Measurements from ENCODE around the gene UBR1. TPM values are rescaled to one million over a fixed set of nuclear protein-coding genes. Genes with fewer than 3 reads are reported as not detected.
"Not testable (repeated sequence)": the region's sequence is repeated elsewhere in the genome, so short reads cannot be mapped to it uniquely, and the experiment has no call there.

UBR1 gene
- total and polyA plus RNA-seq, 2 experiments from 2014 or later = 16.2 to 26.0 TPM

DNA sequence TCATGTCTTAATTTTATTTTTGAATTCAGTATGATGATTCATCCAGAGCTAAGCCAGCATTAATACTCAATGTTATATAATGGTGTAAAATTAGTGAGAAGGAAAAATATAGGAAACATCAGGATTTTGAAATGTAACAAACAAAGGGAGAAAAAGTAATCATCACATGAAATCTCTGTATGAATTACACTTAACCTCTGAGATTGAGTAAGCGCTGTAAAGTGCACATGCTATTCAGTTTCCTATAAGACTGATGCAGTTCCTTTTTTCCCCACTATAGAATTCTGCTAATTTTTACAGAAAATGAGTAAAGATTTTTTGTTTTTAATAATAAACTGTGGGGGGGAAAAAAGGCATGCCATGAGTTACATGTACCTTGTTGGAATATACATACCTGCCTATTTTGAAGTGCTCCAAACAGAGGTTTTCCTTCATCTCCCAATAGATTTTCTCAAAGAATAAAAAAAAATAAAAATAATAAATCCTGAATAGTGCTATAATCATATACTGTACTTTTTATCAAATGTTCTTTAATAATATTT lies 121.3 kb downstream of the UBR1 start:
- no peaks in the 10 kb centered on the region for H3K79me2 ChIP-seq (ENCODE audit: insufficient read depth)
- H3K9me3 ChIP-seq (ENCODE audit: low read depth) = no peaks in the 10 kb centered on the region
- H3K9me2 ChIP-seq (ENCODE audit: insufficient read depth) = no peaks in the 10 kb centered on the region
- no peak overlapping the region for H3K27ac ChIP-seq
- no peaks in the 10 kb centered on the region for H3K27me3 ChIP-seq (replicated peaks; ENCODE audit: insufficient read depth)
- in situ Hi-C loops (cut with MboI) = no loop called here
- H4K20me1 ChIP-seq (ENCODE audit: insufficient read depth) = no peaks in the 10 kb centered on the region
- WGBS, 2 experiments (ENCODE audit: low coverage in 1 of 2, low lambda C conversion rate in 2 of 2, missing lambda C conversion rate in 2 of 2) = 100% methylated on average over 1 of the region's 1 CpG
- no peak overlapping the region for H3K4me2 ChIP-seq (ENCODE audit: unreplicated experiment)
- peaks cover 31% of the 10 kb centered on the region for H3K36me3 ChIP-seq (ENCODE audit: low read depth)
- no peak overlapping the region for H3K4me3 ChIP-seq
- no peaks in the 10 kb centered on the region for H3K4me1 ChIP-seq (ENCODE audit: insufficient read depth)
- TF ChIP-seq EZH2 (IDR thresholded peaks at IDR 0.05; ENCODE audit: insufficient read depth, poor library complexity, severe bottlenecking) (no peak), EZH2phosphoT487 (IDR thresholded peaks at IDR 0.05; ENCODE audit: insufficient read depth, low read depth) (no peak)
- H2AFZ ChIP-seq = no peak overlapping the region
- no peak overlapping the region for H3K9ac ChIP-seq
- DNase-seq = peak; percentile 26
- H3F3A ChIP-seq (ENCODE audit: insufficient read depth) = no peaks in the 10 kb centered on the region

DNA sequence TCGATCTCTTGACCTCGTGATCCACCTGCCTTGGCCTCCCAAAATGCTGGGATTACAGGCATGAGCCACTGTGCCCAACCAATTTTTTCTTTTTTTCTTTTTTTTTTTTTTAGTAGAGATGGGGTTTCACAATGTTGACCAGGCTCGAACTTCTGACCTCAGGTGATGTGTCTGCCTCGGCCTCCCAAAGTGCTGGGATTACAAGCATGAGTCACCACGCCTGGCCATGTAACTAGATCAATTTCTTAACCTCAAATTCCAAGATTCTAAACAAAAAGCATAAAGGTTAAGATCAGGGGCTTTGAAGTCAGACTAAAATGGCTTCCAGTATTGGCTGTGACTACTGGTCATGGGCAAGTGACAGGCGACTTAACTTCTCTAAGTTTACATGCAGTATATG lies 126.7 kb downstream of the UBR1 start:
- WGBS, 2 experiments (ENCODE audit: low coverage in 1 of 2, low lambda C conversion rate in 2 of 2, missing lambda C conversion rate in 2 of 2) = 90 to 100% methylated on average over 5 to 6 of the region's 6 CpGs
- H4K20me1 ChIP-seq (ENCODE audit: insufficient read depth) = not testable (repeated sequence)

DNA sequence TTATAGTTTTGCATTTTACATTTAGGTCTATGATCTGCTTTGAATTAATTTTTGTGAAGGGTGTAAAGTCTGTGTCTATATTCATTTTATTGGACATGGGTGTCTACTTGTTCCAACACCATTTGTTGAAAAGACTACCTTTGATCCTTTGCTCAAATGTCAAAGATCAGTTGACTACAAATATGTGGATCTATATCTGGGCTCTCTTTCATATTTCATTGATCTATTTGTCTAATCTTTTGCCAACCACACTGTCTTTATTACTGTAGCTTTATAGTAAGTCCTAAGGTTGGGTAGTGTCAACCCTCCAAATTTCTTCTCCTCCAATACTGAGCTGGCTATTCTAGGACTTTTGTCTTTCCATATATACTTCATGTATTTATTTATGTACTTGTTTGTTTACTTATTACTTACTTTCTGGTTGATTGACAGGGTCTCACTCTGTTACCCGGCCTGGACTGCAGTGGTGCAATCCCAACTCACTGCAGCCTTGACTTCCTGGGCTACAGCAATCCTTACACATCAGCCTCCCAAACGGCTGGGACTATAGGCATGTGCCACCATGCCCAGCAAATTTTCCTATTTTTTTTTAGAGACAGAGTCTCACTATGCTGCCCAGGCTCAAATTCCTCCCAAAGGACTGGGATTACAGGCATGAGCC lies 131.5 kb downstream of the UBR1 start:
- Histone ChIP-seq H3K9ac (no peak overlapping the region), H4K20me1 (ENCODE audit: insufficient read depth) (no peaks in the 10 kb centered on the region), H3F3A (ENCODE audit: insufficient read depth) (no peaks in the 10 kb centered on the region), H3K27ac (no peak overlapping the region), H3K4me2 (ENCODE audit: unreplicated experiment) (no peak overlapping the region), H3K27me3 (replicated peaks; ENCODE audit: insufficient read depth) (no peaks in the 10 kb centered on the region), H3K4me1 (ENCODE audit: insufficient read depth) (no peaks in the 10 kb centered on the region), H3K9me3 (ENCODE audit: low read depth) (no peaks in the 10 kb centered on the region), H3K4me3 (no peak overlapping the region), H3K9me2 (ENCODE audit: insufficient read depth) (no peaks in the 10 kb centered on the region), H2AFZ (no peak overlapping the region), H3K36me3 (ENCODE audit: low read depth) (peaks cover 51% of the 10 kb centered on the region), H3K79me2 (ENCODE audit: insufficient read depth) (no peaks in the 10 kb centered on the region)
- no peak for TF ChIP-seq EZH2 (IDR thresholded peaks at IDR 0.05; ENCODE audit: insufficient read depth, poor library complexity, severe bottlenecking)
- no peak for TF ChIP-seq EZH2phosphoT487 (IDR thresholded peaks at IDR 0.05; ENCODE audit: insufficient read depth, low read depth)
- WGBS, 2 experiments (ENCODE audit: low coverage in 1 of 2, low lambda C conversion rate in 2 of 2, missing lambda C conversion rate in 2 of 2) = 90 to 92% methylated on average over 2 of the region's 2 CpGs
- no peak for DNase-seq
- in situ Hi-C loops (cut with MboI) = no loop called here

More for the DNA sequence above, 126.7 kb downstream of the UBR1 start:
- H3K79me2 ChIP-seq (ENCODE audit: insufficient read depth); H3K4me1 ChIP-seq (ENCODE audit: insufficient read depth); H3F3A ChIP-seq (ENCODE audit: insufficient read depth); DNase-seq; H3K27ac ChIP-seq; H2AFZ ChIP-seq; H3K4me3 ChIP-seq; H3K27me3 ChIP-seq (replicated peaks; ENCODE audit: insufficient read depth); H3K4me2 ChIP-seq (ENCODE audit: unreplicated experiment); in situ Hi-C loops (cut with MboI); H3K9me3 ChIP-seq (ENCODE audit: low read depth); H3K9me2 ChIP-seq (ENCODE audit: insufficient read depth); H3K9ac ChIP-seq: not testable (repeated sequence)
- peaks cover 45% of the 10 kb centered on the region for H3K36me3 ChIP-seq (ENCODE audit: low read depth)

DNA sequence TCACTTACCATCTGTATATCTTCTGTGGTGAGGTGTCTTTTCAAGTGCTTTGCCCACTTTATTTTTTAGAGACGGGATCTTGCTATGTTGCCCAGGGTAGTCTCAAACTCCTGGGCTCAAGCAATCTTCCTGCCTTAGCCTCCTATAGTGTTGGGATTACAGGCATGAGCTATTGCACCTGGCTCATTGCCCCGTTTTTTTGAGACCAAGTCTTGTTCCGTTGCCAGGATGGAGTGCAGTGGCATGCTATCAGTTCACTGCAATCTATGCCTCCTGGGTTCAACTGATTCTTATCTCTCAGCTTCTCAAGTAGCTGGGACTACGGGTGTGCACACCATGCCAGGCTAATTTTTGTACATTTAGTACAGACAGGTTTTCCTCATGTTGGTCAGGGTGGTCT lies 132.7 kb downstream of the UBR1 start:
- Histone ChIP-seq H3K9me3 (ENCODE audit: low read depth) (no peaks in the 10 kb centered on the region), H3K4me1 (ENCODE audit: insufficient read depth) (no peaks in the 10 kb centered on the region), H3K27ac (no peak overlapping the region), H3K9ac (no peak overlapping the region), H3F3A (ENCODE audit: insufficient read depth) (no peaks in the 10 kb centered on the region), H4K20me1 (ENCODE audit: insufficient read depth) (no peaks in the 10 kb centered on the region), H3K79me2 (ENCODE audit: insufficient read depth) (no peaks in the 10 kb centered on the region), H3K4me3 (no peak overlapping the region), H3K27me3 (replicated peaks; ENCODE audit: insufficient read depth) (no peaks in the 10 kb centered on the region), H3K36me3 (ENCODE audit: low read depth) (peaks cover 52% of the 10 kb centered on the region), H3K4me2 (ENCODE audit: unreplicated experiment) (no peak overlapping the region), H2AFZ (no peak overlapping the region), H3K9me2 (ENCODE audit: insufficient read depth) (no peaks in the 10 kb centered on the region)
- in situ Hi-C loops (cut with MboI) = no loop called here
- 76 to 85% methylated on average over 4 of the region's 4 CpGs for WGBS, 2 experiments (ENCODE audit: low coverage in 1 of 2, low lambda C conversion rate in 2 of 2, missing lambda C conversion rate in 2 of 2)
- TF ChIP-seq EZH2phosphoT487 (IDR thresholded peaks at IDR 0.05; ENCODE audit: insufficient read depth, low read depth) (no peak), EZH2 (IDR thresholded peaks at IDR 0.05; ENCODE audit: insufficient read depth, poor library complexity, severe bottlenecking) (no peak)
- DNase-seq = no peak
